ENCODE measurements around the gene KCNJ2.

The KCNJ2 gene

GRCh38 chr17:70165383-70165782 is 3.9 kb upstream of the KCNJ2 start:
- Histone ChIP-seq H3K9ac (ENCODE audit: low read length) (no peak overlapping the region), H3K4me1 (ENCODE audit: control insufficient read depth, insufficient read depth, low read length) (peaks cover 9% of the 10 kb centered on the region), H3K27me3 (ENCODE audit: control insufficient read depth, insufficient read depth, low read length) (peaks cover 9% of the 10 kb centered on the region), H3K9me3 (ENCODE audit: control insufficient read depth, low read length) (no peaks in the 10 kb centered on the region), H3K4me3 (ENCODE audit: low read length) (no peak overlapping the region), H3K36me3 (ENCODE audit: control insufficient read depth, insufficient read depth, low read length) (no peaks in the 10 kb centered on the region)

- no peaks in the 10 kb centered on the region for H3K9me3 ChIP-seq (ENCODE audit: control insufficient read depth, low read length)
- peaks cover 9% of the 10 kb centered on the region for H3K4me1 ChIP-seq (ENCODE audit: control insufficient read depth, insufficient read depth, low read length)
- no peak overlapping the region for H3K4me3 ChIP-seq (ENCODE audit: low read length)
- H3K9ac ChIP-seq (ENCODE audit: low read length), result no peak overlapping the region
- H3K36me3 ChIP-seq (ENCODE audit: control insufficient read depth, insufficient read depth, low read length), result no peaks in the 10 kb centered on the region
- peaks cover 17% of the 10 kb centered on the region for H3K27me3 ChIP-seq (ENCODE audit: control insufficient read depth, insufficient read depth, low read length)
Observed at GRCh38 chr17:70166615-70167014, 2.7 kb upstream of the KCNJ2 start.

GRCh38 chr17:70168044-70168976 is 1.0 kb upstream of the KCNJ2 start:
- Histone ChIP-seq H3K27me3 (ENCODE audit: control insufficient read depth, insufficient read depth, low read length) (peaks cover 34% of the 10 kb centered on the region), H3K4me1 (ENCODE audit: control insufficient read depth, insufficient read depth, low read length) (peaks cover 9% of the 10 kb centered on the region), H3K4me3 (ENCODE audit: low read length) (peak overlapping the region; percentile 33), H3K9ac (ENCODE audit: low read length) (peak overlapping the region; percentile 79), H3K36me3 (ENCODE audit: control insufficient read depth, insufficient read depth, low read length) (no peaks in the 10 kb centered on the region), H3K9me3 (ENCODE audit: control insufficient read depth, low read length) (no peaks in the 10 kb centered on the region)

GRCh38 chr17:70169709-70170597 is 621 bp downstream of the KCNJ2 start:
- H3K27me3 ChIP-seq (ENCODE audit: control insufficient read depth, insufficient read depth, low read length), result peaks cover 37% of the 10 kb centered on the region
- H3K9me3 ChIP-seq (ENCODE audit: control insufficient read depth, low read length), result no peaks in the 10 kb centered on the region
- no peaks in the 10 kb centered on the region for H3K36me3 ChIP-seq (ENCODE audit: control insufficient read depth, insufficient read depth, low read length)
- peaks cover 9% of the 10 kb centered on the region for H3K4me1 ChIP-seq (ENCODE audit: control insufficient read depth, insufficient read depth, low read length)
- H3K9ac ChIP-seq (ENCODE audit: low read length), result no peak overlapping the region
- H3K4me3 ChIP-seq (ENCODE audit: low read length), result peak overlapping the region; percentile 64

- H3K4me1 ChIP-seq (ENCODE audit: control insufficient read depth, insufficient read depth, low read length), result peaks cover 9% of the 10 kb centered on the region
- no peak overlapping the region for H3K9ac ChIP-seq (ENCODE audit: low read length)
- H3K4me3 ChIP-seq (ENCODE audit: low read length), result no peak overlapping the region
- H3K27me3 ChIP-seq (ENCODE audit: control insufficient read depth, insufficient read depth, low read length), result peaks cover 37% of the 10 kb centered on the region
- no peaks in the 10 kb centered on the region for H3K36me3 ChIP-seq (ENCODE audit: control insufficient read depth, insufficient read depth, low read length)
- H3K9me3 ChIP-seq (ENCODE audit: control insufficient read depth, low read length), result no peaks in the 10 kb centered on the region
Observed at GRCh38 chr17:70171159-70171558, 1.8 kb downstream of the KCNJ2 start.

GRCh38 chr17:70172449-70172848 is 3.1 kb downstream of the KCNJ2 start:
- peaks cover 9% of the 10 kb centered on the region for H3K4me1 ChIP-seq (ENCODE audit: control insufficient read depth, insufficient read depth, low read length)
- no peaks in the 10 kb centered on the region for H3K9me3 ChIP-seq (ENCODE audit: control insufficient read depth, low read length)
- H3K36me3 ChIP-seq (ENCODE audit: control insufficient read depth, insufficient read depth, low read length), result no peaks in the 10 kb centered on the region
- H3K4me3 ChIP-seq (ENCODE audit: low read length), result no peak overlapping the region
- H3K27me3 ChIP-seq (ENCODE audit: control insufficient read depth, insufficient read depth, low read length), result peaks cover 37% of the 10 kb centered on the region
- no peak overlapping the region for H3K9ac ChIP-seq (ENCODE audit: low read length)

- Histone ChIP-seq H3K4me1 (ENCODE audit: control insufficient read depth, insufficient read depth, low read length) (peaks cover 6% of the 10 kb centered on the region), H3K9ac (ENCODE audit: low read length) (no peak overlapping the region), H3K27me3 (ENCODE audit: control insufficient read depth, insufficient read depth, low read length) (peaks cover 37% of the 10 kb centered on the region), H3K9me3 (ENCODE audit: control insufficient read depth, low read length) (no peaks in the 10 kb centered on the region), H3K36me3 (ENCODE audit: control insufficient read depth, insufficient read depth, low read length) (no peaks in the 10 kb centered on the region), H3K4me3 (ENCODE audit: low read length) (no peak overlapping the region)
Observed at GRCh38 chr17:70172923-70173322, 3.6 kb downstream of the KCNJ2 start.

GRCh38 chr17:70173681-70174080 is 4.3 kb downstream of the KCNJ2 start:
- no peak overlapping the region for H3K4me3 ChIP-seq (ENCODE audit: low read length)
- no peaks in the 10 kb centered on the region for H3K9me3 ChIP-seq (ENCODE audit: control insufficient read depth, low read length)
- no peak overlapping the region for H3K9ac ChIP-seq (ENCODE audit: low read length)
- peaks cover 5% of the 10 kb centered on the region for H3K4me1 ChIP-seq (ENCODE audit: control insufficient read depth, insufficient read depth, low read length)
- H3K36me3 ChIP-seq (ENCODE audit: control insufficient read depth, insufficient read depth, low read length), result no peaks in the 10 kb centered on the region
- H3K27me3 ChIP-seq (ENCODE audit: control insufficient read depth, insufficient read depth, low read length), result peaks cover 37% of the 10 kb centered on the region

GRCh38 chr17:70181376-70181775 is 12.0 kb downstream of the KCNJ2 start:
- H3K4me3 ChIP-seq (ENCODE audit: low read length), result no peak overlapping the region
- H3K9me3 ChIP-seq (ENCODE audit: control insufficient read depth, low read length), result no peaks in the 10 kb centered on the region

GRCh38 chr17:70181866-70182265 is 12.5 kb downstream of the KCNJ2 start:
- no peaks in the 10 kb centered on the region for H3K4me1 ChIP-seq (ENCODE audit: control insufficient read depth, insufficient read depth, low read length)
- no peaks in the 10 kb centered on the region for H3K27me3 ChIP-seq (ENCODE audit: control insufficient read depth, insufficient read depth, low read length)
- H3K36me3 ChIP-seq (ENCODE audit: control insufficient read depth, insufficient read depth, low read length), result no peaks in the 10 kb centered on the region
- no peak overlapping the region for H3K9ac ChIP-seq (ENCODE audit: low read length)
- no peaks in the 10 kb centered on the region for H3K9me3 ChIP-seq (ENCODE audit: control insufficient read depth, low read length)
- H3K4me3 ChIP-seq (ENCODE audit: low read length), result no peak overlapping the region

More at GRCh38 chr17:70181376-70181775, 12.0 kb downstream of the KCNJ2 start:
- no peaks in the 10 kb centered on the region for H3K36me3 ChIP-seq (ENCODE audit: control insufficient read depth, insufficient read depth, low read length)
- H3K27me3 ChIP-seq (ENCODE audit: control insufficient read depth, insufficient read depth, low read length), result no peaks in the 10 kb centered on the region
- no peaks in the 10 kb centered on the region for H3K4me1 ChIP-seq (ENCODE audit: control insufficient read depth, insufficient read depth, low read length)
- H3K9ac ChIP-seq (ENCODE audit: low read length), result no peak overlapping the region

- Histone ChIP-seq H3K9ac (ENCODE audit: low read length) (no peak overlapping the region), H3K27me3 (ENCODE audit: control insufficient read depth, insufficient read depth, low read length) (no peaks in the 10 kb centered on the region), H3K4me3 (ENCODE audit: low read length) (no peak overlapping the region), H3K4me1 (ENCODE audit: control insufficient read depth, insufficient read depth, low read length) (no peaks in the 10 kb centered on the region), H3K9me3 (ENCODE audit: control insufficient read depth, low read length) (no peaks in the 10 kb centered on the region), H3K36me3 (ENCODE audit: control insufficient read depth, insufficient read depth, low read length) (no peaks in the 10 kb centered on the region)
Observed at GRCh38 chr17:70183508-70183907, 14.2 kb downstream of the KCNJ2 start.

- H3K9ac ChIP-seq (ENCODE audit: low read length), result no peak overlapping the region
- H3K4me3 ChIP-seq (ENCODE audit: low read length), result no peak overlapping the region
- no peaks in the 10 kb centered on the region for H3K9me3 ChIP-seq (ENCODE audit: control insufficient read depth, low read length)
Observed at GRCh38 chr17:70184207-70184606, 14.9 kb downstream of the KCNJ2 start.

More at GRCh38 chr17:70184207-70184606, 14.9 kb downstream of the KCNJ2 start:
- Histone ChIP-seq H3K4me1 (ENCODE audit: control insufficient read depth, insufficient read depth, low read length) (no peaks in the 10 kb centered on the region), H3K36me3 (ENCODE audit: control insufficient read depth, insufficient read depth, low read length) (no peaks in the 10 kb centered on the region), H3K27me3 (ENCODE audit: control insufficient read depth, insufficient read depth, low read length) (no peaks in the 10 kb centered on the region)
